ENCODE measurements around the gene MCM8.

Gene MCM8

GRCh38 chr20:5973172-5973571 is 22.7 kb downstream of the MCM8 start:
- Histone ChIP-seq H3K9me3 (replicated peaks; ENCODE audit: insufficient read depth, low read length) (no peaks in the 10 kb centered on the region), H3K4me2 (ENCODE audit: low read depth, low read length) (no peak overlapping the region), H4K20me1 (ENCODE audit: insufficient read depth, low read length) (no peaks in the 10 kb centered on the region), H3F3A (ENCODE audit: insufficient read depth, low read length) (no peaks in the 10 kb centered on the region), H3K4me1 (ENCODE audit: low read length) (no peaks in the 10 kb centered on the region), H3K36me3 (replicated peaks; ENCODE audit: insufficient read depth, low read length) (peaks cover 7% of the 10 kb centered on the region; the same call in 1 of the 2 replicates), H3K4me3 (ENCODE audit: low read length) (no peak overlapping the region), H3K9ac (ENCODE audit: low read length) (no peak overlapping the region), H2AFZ (ENCODE audit: low read length) (no peak overlapping the region), H3K27me3 (replicated peaks; ENCODE audit: insufficient read depth, low read length) (no peaks in the 10 kb centered on the region), H3K9me2 (replicated peaks; ENCODE audit: insufficient read depth, low read length) (no peaks in the 10 kb centered on the region), H3K79me2 (ENCODE audit: low read length) (no peaks in the 10 kb centered on the region), H3K27ac (ENCODE audit: low read length) (no peak overlapping the region)
- no peak for DNase-seq
- TF ChIP-seq EZH2phosphoT487 (IDR thresholded peaks at IDR 0.05; ENCODE audit: low read length) (no peak), EZH2 (optimal IDR thresholded peaks at IDR 0.05; ENCODE audit: low read depth, low read length) (no peak), CTCF (IDR thresholded peaks at IDR 0.05; ENCODE audit: low read length) (no peak)

GRCh38 chr20:5973971-5974370 is 23.5 kb downstream of the MCM8 start:
- no peak overlapping the region for H3K27ac ChIP-seq (ENCODE audit: low read length)
- H3K4me2 ChIP-seq (ENCODE audit: low read depth, low read length), result no peak overlapping the region
- H3K9me2 ChIP-seq (replicated peaks; ENCODE audit: insufficient read depth, low read length), result no peaks in the 10 kb centered on the region
- no peaks in the 10 kb centered on the region for H3K9me3 ChIP-seq (replicated peaks; ENCODE audit: insufficient read depth, low read length)
- no peak overlapping the region for H3K4me3 ChIP-seq (ENCODE audit: low read length)
- no peaks in the 10 kb centered on the region for H4K20me1 ChIP-seq (ENCODE audit: insufficient read depth, low read length)
- H3K27me3 ChIP-seq (replicated peaks; ENCODE audit: insufficient read depth, low read length), result no peaks in the 10 kb centered on the region
- H3K79me2 ChIP-seq (ENCODE audit: low read length), result no peaks in the 10 kb centered on the region
- no peaks in the 10 kb centered on the region for H3F3A ChIP-seq (ENCODE audit: insufficient read depth, low read length)
- H2AFZ ChIP-seq (ENCODE audit: low read length), result no peak overlapping the region
- no peaks in the 10 kb centered on the region for H3K4me1 ChIP-seq (ENCODE audit: low read length)
- peaks cover 7% of the 10 kb centered on the region; the same call in 1 of the 2 replicates for H3K36me3 ChIP-seq (replicated peaks; ENCODE audit: insufficient read depth, low read length)
- no peak for TF ChIP-seq EZH2phosphoT487 (IDR thresholded peaks at IDR 0.05; ENCODE audit: low read length)
- TF ChIP-seq CTCF (IDR thresholded peaks at IDR 0.05; ENCODE audit: low read length), result no peak
- TF ChIP-seq EZH2 (optimal IDR thresholded peaks at IDR 0.05; ENCODE audit: low read depth, low read length), result no peak
- no peak overlapping the region for H3K9ac ChIP-seq (ENCODE audit: low read length)
- no peak for DNase-seq

DNA sequence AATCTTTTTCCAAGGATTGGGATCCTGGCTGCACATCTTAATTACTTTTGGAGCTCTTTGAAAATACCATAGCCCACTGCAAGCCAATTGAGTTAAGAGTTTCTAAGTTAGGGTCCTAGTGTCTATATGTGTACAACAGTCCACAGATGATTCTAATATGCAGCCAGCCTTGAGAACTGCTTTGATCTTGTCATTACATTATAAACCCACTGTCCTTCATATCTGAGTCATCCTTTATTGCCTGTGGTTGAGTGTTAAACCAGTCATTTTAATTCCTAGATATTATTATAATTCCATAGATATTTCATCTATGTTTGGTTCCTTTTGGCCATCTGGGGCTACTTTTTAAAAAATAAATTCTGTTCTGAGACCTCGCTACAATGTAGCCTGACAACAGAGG is 24.1 kb downstream of the MCM8 start:
- TF ChIP-seq EZH2phosphoT487 (IDR thresholded peaks at IDR 0.05; ENCODE audit: low read length) (no peak), CTCF (IDR thresholded peaks at IDR 0.05; ENCODE audit: low read length) (no peak), EZH2 (optimal IDR thresholded peaks at IDR 0.05; ENCODE audit: low read depth, low read length) (no peak)
- Histone ChIP-seq H4K20me1 (ENCODE audit: insufficient read depth, low read length) (no peaks in the 10 kb centered on the region), H3K9ac (ENCODE audit: low read length) (no peak overlapping the region), H3K27ac (ENCODE audit: low read length) (no peak overlapping the region), H3K9me3 (replicated peaks; ENCODE audit: insufficient read depth, low read length) (no peaks in the 10 kb centered on the region), H3K4me2 (ENCODE audit: low read depth, low read length) (no peak overlapping the region), H3K4me3 (ENCODE audit: low read length) (no peak overlapping the region), H3K79me2 (ENCODE audit: low read length) (no peaks in the 10 kb centered on the region), H2AFZ (ENCODE audit: low read length) (no peak overlapping the region), H3K4me1 (ENCODE audit: low read length) (no peaks in the 10 kb centered on the region), H3K27me3 (replicated peaks; ENCODE audit: insufficient read depth, low read length) (no peaks in the 10 kb centered on the region), H3K36me3 (replicated peaks; ENCODE audit: insufficient read depth, low read length) (peaks cover 7% of the 10 kb centered on the region; the same call in 1 of the 2 replicates), H3F3A (ENCODE audit: insufficient read depth, low read length) (no peaks in the 10 kb centered on the region), H3K9me2 (replicated peaks; ENCODE audit: insufficient read depth, low read length) (no peaks in the 10 kb centered on the region)
- DNase-seq, result no peak
